SK-N-SH (cell line): Measurements from ENCODE around the gene GALNT17.

Experiments used
- GABPA ChIP-seq: IDR thresholded peaks from 2 replicates; pipeline ENCODE4 v1.4.0; 2012; ENCODE audit warnings: low read depth, mild to moderate bottlenecking
- POLR2AphosphoS5 ChIP-seq: IDR thresholded peaks from 2 replicates; pipeline ENCODE4 v1.6.1; 2012; ENCODE audit warnings: low read depth, low read length
- RAD21 ChIP-seq: IDR thresholded peaks from 2 replicates; pipeline ENCODE4 v1.6.1; 2012; ENCODE audit warnings: mild to moderate bottlenecking, low read length
- TF ChIP-seq, protein P1 (sequence below): fragments of 200-600 bp; sonication (generic); IDR thresholded peaks from 2 replicates; pipeline ENCODE4 v1.6.1; 2017; ENCODE audit warnings: antibody characterized with exemption, mild to moderate bottlenecking, moderate library complexity

DNA sequence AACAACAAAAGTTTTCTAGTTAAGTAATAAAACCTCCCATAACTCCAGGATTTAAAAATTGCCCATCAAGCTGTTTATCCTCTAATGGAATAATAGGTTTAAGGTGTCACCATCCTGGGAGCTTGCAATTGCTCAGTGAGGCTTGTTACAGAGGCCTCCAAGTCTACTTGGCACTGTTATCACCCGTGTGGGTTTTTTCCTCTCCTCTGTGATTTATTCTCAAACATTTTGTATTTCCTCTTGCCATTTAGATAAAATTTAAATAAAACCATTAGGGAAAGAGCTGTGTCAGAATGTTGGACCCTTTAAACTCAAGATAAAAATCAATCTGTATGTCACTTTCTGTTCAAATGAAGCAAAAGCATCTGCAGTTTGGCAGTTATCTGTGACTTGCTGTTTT is 202.6 kb downstream of the GALNT17 start:
- TF ChIP-seq GABPA (no peak), RAD21 (no peak), POLR2AphosphoS5 (no peak)
- TF ChIP-seq, protein P1, sequence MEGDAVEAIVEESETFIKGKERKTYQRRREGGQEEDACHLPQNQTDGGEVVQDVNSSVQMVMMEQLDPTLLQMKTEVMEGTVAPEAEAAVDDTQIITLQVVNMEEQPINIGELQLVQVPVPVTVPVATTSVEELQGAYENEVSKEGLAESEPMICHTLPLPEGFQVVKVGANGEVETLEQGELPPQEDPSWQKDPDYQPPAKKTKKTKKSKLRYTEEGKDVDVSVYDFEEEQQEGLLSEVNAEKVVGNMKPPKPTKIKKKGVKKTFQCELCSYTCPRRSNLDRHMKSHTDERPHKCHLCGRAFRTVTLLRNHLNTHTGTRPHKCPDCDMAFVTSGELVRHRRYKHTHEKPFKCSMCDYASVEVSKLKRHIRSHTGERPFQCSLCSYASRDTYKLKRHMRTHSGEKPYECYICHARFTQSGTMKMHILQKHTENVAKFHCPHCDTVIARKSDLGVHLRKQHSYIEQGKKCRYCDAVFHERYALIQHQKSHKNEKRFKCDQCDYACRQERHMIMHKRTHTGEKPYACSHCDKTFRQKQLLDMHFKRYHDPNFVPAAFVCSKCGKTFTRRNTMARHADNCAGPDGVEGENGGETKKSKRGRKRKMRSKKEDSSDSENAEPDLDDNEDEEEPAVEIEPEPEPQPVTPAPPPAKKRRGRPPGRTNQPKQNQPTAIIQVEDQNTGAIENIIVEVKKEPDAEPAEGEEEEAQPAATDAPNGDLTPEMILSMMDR: no peak
